Cardiac muscle cell (in vitro differentiated cells and primary cell): Measurements from ENCODE around the gene ST6GALNAC3. TPM values are rescaled to one million over a fixed set of nuclear protein-coding genes. Genes with fewer than 3 reads are reported as not detected.
A peak's percentile ranks its signal among the peaks of the same experiment; 100 is the strongest.

Experiments
- DNase-seq, 2 donors: peaks; one replicate each; pipeline versions ENCODE4 v3.0.0 to v3.0.0-alpha.2; 2010 to 2017; ENCODE audit warnings: low read depth in 1 of 2, low spot score in 1 of 2
- H3K27ac ChIP-seq: fragments of 200-600 bp; sonication (generic); 2 replicates; pipeline ENCODE4 v1.5.1; 2016
- H3K27me3 ChIP-seq: fragments of 200-600 bp; sonication (generic); 2 replicates; pipeline ENCODE4 v1.6.0; 2016; ENCODE audit warnings: control low read depth
- H3K36me3 ChIP-seq: fragments of 200-600 bp; sonication (generic); 2 replicates; pipeline ENCODE4 v1.5.1; 2016; ENCODE audit warnings: control low read depth
- H3K4me1 ChIP-seq: fragments of 200-600 bp; sonication (generic); 2 replicates; pipeline ENCODE4 v1.8.1; 2017; ENCODE audit warnings: low read depth, mild to moderate bottlenecking, mixed run types
- H3K4me3 ChIP-seq: fragments of 200-600 bp; sonication (generic); 2 replicates; pipeline ENCODE4 v1.5.1; 2016; ENCODE audit warnings: mild to moderate bottlenecking
- H3K9me3 ChIP-seq: fragments of 200-600 bp; sonication (generic); 2 replicates; pipeline ENCODE4 v1.5.1; 2017; ENCODE audit warnings: low read depth, mild to moderate bottlenecking, control low read depth
- CTCF ChIP-seq: IDR thresholded peaks from 2 replicates; pipeline ENCODE4 v1.5.1; 2012; ENCODE audit warnings: low read depth, mild to moderate bottlenecking, low read length
- polyA plus RNA-seq: library from polyadenylated mRNA; unstranded; fragments of >200 nt; fragmentation: Nextera tagmentation; extraction: Ambion mirVana; gene quantifications from 2 replicates; pipeline ENCODE4 v1.2.1, GENCODE V29; 2016
- total RNA-seq: library from RNA; depleted of rRNA; stranded (reverse); fragments of >200 nt; gene quantifications from 2 replicates; pipeline ENCODE4 v1.2.3, GENCODE V29; 2016

The ST6GALNAC3 gene
- total and polyA plus RNA-seq, 2 experiments from 2014 or later: 10.4 to 14.8 TPM

- Histone ChIP-seq H3K27me3 (no peaks in the 10 kb centered on the region), H3K27ac (no peak overlapping the region), H3K36me3 (no peaks in the 10 kb centered on the region), H3K4me3 (no peak overlapping the region), H3K4me1 (no peaks in the 10 kb centered on the region), H3K9me3 (no peaks in the 10 kb centered on the region)
- peak in 1 of 2 donors; percentile 48 for DNase-seq
- no peak for TF ChIP-seq CTCF
These were observed 352.1 kb downstream of the ST6GALNAC3 start for GRCh38 chr1:76426606-76427005.

GRCh38 chr1:76428028-76428427 is 353.5 kb downstream of the ST6GALNAC3 start:
- no peaks in the 10 kb centered on the region for H3K36me3 ChIP-seq
- no peaks in the 10 kb centered on the region for H3K27me3 ChIP-seq
- no peaks in the 10 kb centered on the region for H3K9me3 ChIP-seq
- H3K4me1 ChIP-seq: no peaks in the 10 kb centered on the region
- peak in 1 of 2 donors; percentile 34 for DNase-seq
- no peak overlapping the region for H3K4me3 ChIP-seq
- no peak for TF ChIP-seq CTCF
- no peak overlapping the region for H3K27ac ChIP-seq

- DNase-seq: peak in 1 of 2 donors; percentile 19
- Histone ChIP-seq H3K27me3 (no peaks in the 10 kb centered on the region), H3K36me3 (no peaks in the 10 kb centered on the region), H3K4me1 (no peaks in the 10 kb centered on the region), H3K27ac (no peak overlapping the region), H3K4me3 (no peak overlapping the region), H3K9me3 (no peaks in the 10 kb centered on the region)
- no peak for TF ChIP-seq CTCF
These were observed 356.0 kb downstream of the ST6GALNAC3 start for GRCh38 chr1:76430531-76430930.

- Histone ChIP-seq H3K4me3 (no peak overlapping the region), H3K27me3 (no peaks in the 10 kb centered on the region), H3K9me3 (no peaks in the 10 kb centered on the region), H3K36me3 (no peaks in the 10 kb centered on the region), H3K27ac (no peak overlapping the region), H3K4me1 (no peaks in the 10 kb centered on the region)
- DNase-seq: peak in 1 of 2 donors; percentile 66
- TF ChIP-seq CTCF: no peak
These were observed 359.0 kb downstream of the ST6GALNAC3 start for GRCh38 chr1:76433526-76433925.

- Histone ChIP-seq H3K27ac (no peak overlapping the region), H3K4me1 (peaks cover 14% of the 10 kb centered on the region), H3K27me3 (no peaks in the 10 kb centered on the region), H3K9me3 (no peaks in the 10 kb centered on the region), H3K36me3 (no peaks in the 10 kb centered on the region), H3K4me3 (no peak overlapping the region)
- no peak for TF ChIP-seq CTCF
- no peak for DNase-seq
These were observed 368.7 kb downstream of the ST6GALNAC3 start for GRCh38 chr1:76443217-76443616.

GRCh38 chr1:76444773-76445172 is 370.2 kb downstream of the ST6GALNAC3 start:
- Histone ChIP-seq H3K27me3 (no peaks in the 10 kb centered on the region), H3K4me3 (no peak overlapping the region), H3K9me3 (no peaks in the 10 kb centered on the region), H3K27ac (no peak overlapping the region), H3K4me1 (peaks cover 7% of the 10 kb centered on the region), H3K36me3 (no peaks in the 10 kb centered on the region)
- no peak for DNase-seq
- TF ChIP-seq CTCF: no peak
